GM21619 (cell line): Measurements from ENCODE around the gene ACTL8.

Experiments used
- ATAC-seq: cut with Tn5 transposase; IDR thresholded peaks from one replicate; pipeline ENCODE4 v1.9.1; 2021; ENCODE audit not compliant: unreplicated experiment

The ACTL8 gene

GRCh38 chr1:17799642-17800041 is 44.5 kb downstream of the ACTL8 start:
- ATAC-seq = no peak

- ATAC-seq = no peak
Measured at GRCh38 chr1:17802164-17802563, 47.0 kb downstream of the ACTL8 start.

GRCh38 chr1:17802945-17803344 is 47.8 kb downstream of the ACTL8 start:
- no peak for ATAC-seq

- ATAC-seq = no peak
Measured at GRCh38 chr1:17805869-17806684, 50.9 kb downstream of the ACTL8 start.

- no peak for ATAC-seq
Measured at GRCh38 chr1:17808816-17809215, 53.7 kb downstream of the ACTL8 start.

GRCh38 chr1:17810668-17811067 is 55.5 kb downstream of the ACTL8 start:
- no peak for ATAC-seq

- no peak for ATAC-seq
Measured at GRCh38 chr1:17816511-17816910, 61.4 kb downstream of the ACTL8 start.

GRCh38 chr1:17819129-17819802 is 64.1 kb downstream of the ACTL8 start:
- no peak for ATAC-seq

- ATAC-seq = no peak
Measured at GRCh38 chr1:17820198-17820597, 65.1 kb downstream of the ACTL8 start.

GRCh38 chr1:17822741-17823426 is 67.8 kb downstream of the ACTL8 start:
- ATAC-seq = no peak

GRCh38 chr1:17825273-17826164 is 70.4 kb downstream of the ACTL8 start:
- ATAC-seq = no peak

- ATAC-seq = no peak
Measured at GRCh38 chr1:17826165-17826488, 71.0 kb downstream of the ACTL8 start.

- ATAC-seq = no peak
Measured at GRCh38 chr1:17828991-17829390, 73.9 kb downstream of the ACTL8 start.

- ATAC-seq = no peak
Measured at GRCh38 chr1:17829579-17829978, 74.4 kb downstream of the ACTL8 start.

- no peak for ATAC-seq
Measured at GRCh38 chr1:17831597-17831996, 76.5 kb downstream of the ACTL8 start.

- no peak for ATAC-seq
Measured at GRCh38 chr1:17833661-17834501, 78.7 kb downstream of the ACTL8 start.

GRCh38 chr1:17834561-17835100 is 79.5 kb downstream of the ACTL8 start:
- no peak for ATAC-seq

- no peak for ATAC-seq
Measured at GRCh38 chr1:17837233-17838030, 82.3 kb downstream of the ACTL8 start.

GRCh38 chr1:17839641-17840196 is 84.6 kb downstream of the ACTL8 start:
- ATAC-seq = no peak
